NOMO-1 (cell line): ENCODE measurements around the gene MEP1A.
"Not testable (repeated sequence)": the region's sequence is repeated elsewhere in the genome, so short reads cannot be mapped to it uniquely, and the experiment has no call there.

Experiments
- DNase-seq, 2 experiments: peaks; one replicate each; lab custom pipeline; 2025; ENCODE audit not compliant: unreplicated experiment in 2 of 2; lab: John Stamatoyannopoulos, UW

Gene MEP1A

DNA sequence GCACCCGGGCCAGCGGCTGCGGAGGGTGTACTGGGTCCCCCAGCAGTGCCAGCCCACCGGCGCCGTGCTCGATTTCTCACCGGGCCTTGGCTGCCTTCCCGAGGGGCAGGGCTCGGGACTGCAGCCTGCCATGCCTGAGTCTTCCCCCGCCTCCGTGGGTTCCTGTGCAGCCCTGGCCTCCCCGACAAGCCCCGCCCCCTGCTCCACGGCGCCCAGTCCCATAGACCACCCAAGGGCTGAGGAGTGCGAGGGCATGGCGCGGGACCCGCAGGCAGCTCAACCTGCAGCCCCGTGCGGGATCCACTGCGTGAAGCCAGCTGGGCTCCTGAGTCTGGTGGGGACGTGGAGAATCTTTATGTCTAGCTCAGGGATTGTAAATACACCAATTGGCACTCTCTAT, 18.5 kb upstream of the MEP1A start:
- not testable (repeated sequence) for DNase-seq

DNA sequence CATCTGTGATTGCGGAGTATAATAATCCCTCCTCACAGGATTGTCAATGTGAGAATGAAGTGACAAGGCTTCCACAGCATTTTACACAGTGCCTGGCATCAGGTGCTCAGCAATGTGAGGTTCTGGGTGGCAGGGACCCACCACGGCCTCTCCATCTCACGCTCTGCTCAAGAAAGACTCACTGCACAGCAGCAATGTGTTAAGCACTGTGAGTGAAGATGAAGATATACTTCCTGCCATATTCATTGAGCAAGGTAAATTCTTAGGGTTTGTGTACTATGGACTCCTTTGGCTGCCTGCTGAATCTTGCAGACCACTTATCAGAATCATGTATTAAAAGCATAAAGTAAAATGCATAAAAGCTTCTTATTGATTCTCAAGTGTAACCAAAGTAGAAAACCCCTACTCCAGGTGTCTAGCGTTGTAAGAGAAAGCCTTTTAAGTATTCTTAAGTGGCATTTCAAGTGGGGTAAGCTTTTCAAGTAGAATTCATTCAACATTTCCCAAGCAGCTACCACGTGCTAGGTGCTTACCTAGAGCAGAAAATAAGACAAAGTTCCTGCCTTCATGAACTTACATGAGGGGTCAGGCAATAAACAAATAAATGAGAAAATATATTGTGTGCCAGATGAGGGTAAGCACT, 17.0 kb upstream of the MEP1A start:
- no peak for DNase-seq

DNA sequence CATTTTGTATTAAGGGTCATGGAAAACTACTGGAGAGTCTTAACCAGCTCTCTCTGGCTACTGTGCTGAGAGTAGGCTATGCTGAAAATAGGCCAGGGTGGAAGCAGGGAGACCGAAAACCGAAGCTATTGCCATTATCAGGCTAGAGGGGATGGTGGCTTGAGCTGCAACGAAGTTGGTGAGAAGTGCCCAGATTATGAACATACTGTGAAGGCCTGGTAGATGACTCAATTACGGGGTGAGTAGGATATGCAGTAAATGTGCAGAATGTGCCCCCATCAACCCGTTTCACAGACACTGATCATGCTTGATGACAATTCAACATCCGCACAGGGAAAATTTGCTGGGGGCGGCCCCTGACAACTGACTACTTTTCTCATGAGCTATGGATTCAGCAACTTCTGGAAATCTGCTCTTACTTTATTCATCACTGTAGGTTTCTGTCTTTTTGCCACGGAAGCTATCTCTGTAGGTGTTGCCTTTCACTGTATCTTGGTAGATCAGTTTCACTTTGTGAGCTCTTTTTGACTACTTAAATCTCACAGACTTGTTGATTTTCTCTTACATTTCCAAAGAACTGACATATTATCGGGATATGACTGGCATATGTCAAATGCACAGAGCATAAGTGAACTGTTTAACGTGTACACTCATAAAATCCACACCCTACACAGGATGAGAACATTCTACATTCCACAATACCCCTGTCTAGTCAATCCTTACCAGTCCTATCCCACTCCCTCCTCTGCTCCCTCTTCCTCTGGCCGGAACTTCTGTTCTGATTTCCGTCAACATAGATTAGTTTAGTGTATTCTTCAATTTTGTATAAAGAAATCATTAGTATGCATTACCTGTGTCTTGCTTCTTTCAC, 15.5 kb upstream of the MEP1A start:
- no peak for DNase-seq

DNA sequence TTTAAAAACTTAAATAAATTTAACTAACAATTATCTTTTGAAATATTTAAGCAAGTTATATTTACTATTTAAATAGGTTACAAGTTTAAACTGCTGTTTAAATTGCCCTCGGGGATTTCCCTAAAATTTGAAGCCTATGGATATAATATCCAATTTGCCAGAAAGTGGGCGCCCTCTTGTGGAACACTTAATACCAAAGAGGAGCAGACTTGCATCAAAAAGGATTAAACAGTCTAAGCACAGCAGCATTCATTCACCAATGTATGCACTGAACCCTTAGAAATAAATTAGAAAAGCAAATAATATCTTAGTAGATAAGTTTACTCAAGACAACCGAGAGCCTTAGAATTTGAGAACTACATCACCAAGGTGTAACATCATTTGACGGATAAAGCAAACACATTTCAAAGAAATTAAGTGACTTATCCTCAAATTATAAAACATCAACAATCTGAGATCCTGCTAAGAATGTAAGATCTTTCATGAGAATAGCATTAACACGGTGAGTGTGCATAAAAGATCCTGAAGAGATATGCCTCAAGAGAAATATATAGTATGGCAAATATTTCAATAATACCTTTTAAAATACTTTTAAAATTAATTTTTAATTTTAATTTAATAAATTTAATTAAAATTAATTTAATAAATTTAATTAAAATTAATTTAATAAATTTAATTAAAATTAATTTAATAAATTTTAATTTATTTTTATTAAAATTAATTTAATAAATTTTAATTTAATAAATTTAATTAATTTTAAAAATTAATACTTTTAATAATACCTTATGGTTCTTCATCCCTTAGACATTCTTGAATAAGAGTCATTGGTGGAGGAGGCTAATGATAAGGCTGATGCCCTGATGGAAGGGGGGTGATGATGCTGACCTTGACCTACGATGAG, 11.5 kb upstream of the MEP1A start:
- DNase-seq = peak in 1 of 2 experiments; percentile 71

DNA sequence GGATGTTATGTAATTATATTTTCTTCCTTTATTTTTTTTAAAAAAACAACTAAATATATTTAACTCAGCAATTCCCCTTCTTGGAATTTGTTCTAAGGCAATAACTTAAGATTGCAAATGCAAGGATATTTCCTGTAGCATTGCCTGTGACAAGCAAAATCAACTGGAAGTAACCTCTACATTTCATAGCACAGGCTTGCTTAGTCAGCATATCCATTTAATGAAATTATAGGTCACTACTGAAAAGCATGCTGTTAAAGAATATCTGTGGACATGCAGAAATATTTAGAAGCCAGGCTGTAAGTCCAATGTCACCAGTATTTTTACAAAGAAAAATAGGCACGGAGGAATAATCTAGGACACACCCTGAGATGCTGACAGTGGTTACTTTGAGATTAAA, 8.7 kb upstream of the MEP1A start:
- no peak for DNase-seq

DNA sequence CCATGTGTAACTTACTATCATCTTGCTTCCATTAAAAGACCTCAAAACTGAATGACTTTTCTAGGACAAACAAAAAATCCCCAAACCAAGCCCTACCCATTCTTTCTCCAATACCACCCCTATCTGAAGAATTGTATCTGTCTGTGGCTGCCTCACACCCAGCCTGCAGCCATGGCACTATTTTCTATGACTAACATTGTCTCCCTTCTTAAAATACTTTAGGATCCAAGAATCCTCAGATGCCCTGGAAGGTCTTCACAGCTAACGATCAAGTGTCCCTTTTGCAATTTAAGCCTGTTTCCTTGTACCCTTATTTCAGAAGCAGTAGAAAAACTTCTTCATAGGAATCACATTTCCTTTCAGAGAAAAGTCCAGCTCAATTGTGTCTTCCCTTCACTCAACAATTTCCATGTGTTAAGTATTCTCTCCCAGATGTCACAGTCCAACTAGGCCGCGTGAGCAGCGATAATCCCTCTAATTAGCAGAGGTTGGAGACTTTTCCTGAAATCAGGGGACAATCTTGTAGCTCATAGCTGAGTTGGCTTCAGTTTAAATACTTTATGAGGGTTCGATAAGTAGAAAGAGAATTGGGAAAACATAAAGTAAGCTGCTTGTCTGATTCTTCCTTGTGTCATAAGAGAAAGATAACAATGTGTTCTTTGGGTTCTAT, 5.2 kb upstream of the MEP1A start:
- DNase-seq = no peak

DNA sequence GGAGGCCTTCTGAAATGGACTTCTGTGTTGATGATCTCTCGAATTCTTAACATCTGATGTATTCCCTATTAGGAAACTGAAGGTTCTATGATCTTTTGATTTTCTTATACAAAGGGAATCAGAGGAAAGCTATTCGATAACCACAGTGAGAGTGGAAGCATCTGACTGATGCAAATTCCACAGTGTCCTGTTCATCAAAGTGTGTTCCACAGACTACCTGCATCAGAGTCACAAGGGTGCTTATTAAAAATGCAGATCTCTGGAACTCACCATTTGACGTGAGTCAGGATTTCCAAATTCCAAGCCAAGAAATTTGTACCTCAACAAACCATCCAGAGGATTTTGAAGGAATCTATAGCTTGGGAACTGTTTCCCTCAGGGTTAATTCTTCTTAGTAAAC, 4.4 kb upstream of the MEP1A start:
- no peak for DNase-seq

DNA sequence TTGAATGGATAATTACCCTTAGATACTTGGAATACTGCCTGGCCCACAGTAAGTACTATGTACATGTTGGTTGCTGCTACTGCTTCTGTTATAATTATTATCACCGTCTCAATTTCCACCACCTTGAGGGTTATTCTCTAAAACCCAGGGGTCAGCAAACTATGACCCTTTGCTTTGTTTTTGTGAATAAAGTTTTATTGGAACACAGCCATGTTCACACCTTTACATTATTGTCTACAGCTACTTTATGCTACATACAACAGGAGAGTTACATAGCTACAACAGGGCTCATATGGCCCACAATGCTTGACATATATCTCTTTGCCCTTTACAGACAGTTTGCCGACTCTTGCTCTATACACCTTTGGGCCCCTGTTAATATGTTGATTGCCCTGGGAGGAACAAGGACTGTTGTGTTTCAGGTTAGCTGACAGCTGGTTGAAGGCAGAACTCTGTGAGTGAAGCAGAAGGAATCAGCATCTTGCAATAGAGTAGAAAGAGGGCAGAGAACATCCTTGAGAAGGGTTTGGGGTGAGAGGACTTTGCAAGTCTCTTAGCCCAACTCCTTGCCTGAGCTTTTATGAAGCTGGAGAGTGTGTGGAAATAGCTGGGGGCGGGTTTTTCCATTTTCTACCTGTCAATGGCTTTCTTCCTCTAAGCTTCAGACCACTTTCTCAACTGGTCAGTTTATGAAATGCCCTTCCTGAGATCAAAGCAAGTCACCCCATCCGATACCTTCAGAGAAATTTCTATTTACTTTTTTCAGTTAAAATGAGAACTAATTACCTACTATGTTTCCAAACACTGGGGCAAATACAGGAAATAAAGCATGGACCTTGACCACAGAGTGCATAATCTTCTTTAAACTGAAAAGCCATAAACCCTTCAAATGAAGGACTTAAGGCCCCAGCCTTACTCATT, 3.5 kb upstream of the MEP1A start:
- peak; percentile 86 to 94 for DNase-seq

DNA sequence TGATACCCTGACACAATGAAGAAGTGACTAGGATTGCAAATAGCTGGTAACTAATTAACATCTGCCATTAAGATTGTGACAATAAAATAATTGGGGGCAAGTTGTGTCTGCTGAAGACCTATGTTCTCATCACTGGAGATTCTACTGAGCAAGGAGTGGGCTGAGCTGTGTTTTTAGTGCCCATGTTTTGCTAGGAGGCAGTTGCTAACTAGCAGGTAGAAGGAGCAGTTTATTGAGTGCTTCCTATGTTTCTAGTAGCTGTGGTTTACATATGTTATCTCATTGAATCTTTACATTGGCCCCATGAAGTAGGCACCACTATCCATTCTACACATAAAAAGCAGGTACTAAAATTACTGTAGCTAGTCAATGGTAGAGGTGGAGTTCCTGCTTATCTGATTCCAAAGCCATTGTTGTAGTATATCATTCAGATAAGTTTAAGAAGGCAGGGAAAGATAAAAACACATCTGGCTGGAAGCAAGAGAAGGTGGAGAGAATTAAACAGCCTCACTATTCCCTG, 2.8 kb upstream of the MEP1A start:
- no peak for DNase-seq

DNA sequence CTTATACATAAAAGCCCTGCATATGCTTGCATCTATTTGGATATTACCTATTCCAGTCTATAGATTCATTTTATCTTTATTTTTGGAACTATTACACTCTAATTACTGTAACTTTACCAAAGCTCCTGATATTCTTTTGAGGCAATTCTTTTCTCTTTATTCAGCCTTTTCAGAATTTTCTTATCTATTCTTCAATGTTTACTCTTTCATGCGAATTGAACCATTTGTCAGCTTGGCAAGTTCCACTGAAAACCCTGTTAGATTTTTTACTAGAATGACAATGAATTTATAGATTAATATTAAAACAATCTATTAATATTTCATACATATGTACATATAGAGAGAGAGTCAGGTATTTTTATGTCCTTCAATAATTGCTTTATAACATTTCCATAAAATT, 554 bp upstream of the MEP1A start:
- peak in 1 of 2 experiments; percentile 5 for DNase-seq

DNA sequence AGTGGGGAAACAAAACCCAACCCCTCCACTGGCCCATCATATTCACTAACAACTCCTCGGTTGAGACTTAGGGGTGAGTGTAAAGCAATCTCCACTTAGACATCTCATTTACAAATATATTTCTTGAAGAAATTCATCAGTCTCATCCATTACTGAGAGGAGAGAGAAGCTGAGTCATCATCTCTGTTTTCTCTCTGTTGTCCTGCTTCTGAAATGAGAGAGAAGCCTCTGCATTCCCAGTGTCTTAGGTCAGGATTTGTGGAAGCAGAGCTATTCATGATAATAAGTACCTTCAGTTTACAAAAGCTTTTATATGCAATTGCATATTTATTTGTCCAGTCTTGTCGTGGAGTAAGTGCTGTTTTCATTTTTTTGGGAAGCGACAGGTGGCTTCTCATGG, 879 bp downstream of the MEP1A start:
- DNase-seq = no peak

DNA sequence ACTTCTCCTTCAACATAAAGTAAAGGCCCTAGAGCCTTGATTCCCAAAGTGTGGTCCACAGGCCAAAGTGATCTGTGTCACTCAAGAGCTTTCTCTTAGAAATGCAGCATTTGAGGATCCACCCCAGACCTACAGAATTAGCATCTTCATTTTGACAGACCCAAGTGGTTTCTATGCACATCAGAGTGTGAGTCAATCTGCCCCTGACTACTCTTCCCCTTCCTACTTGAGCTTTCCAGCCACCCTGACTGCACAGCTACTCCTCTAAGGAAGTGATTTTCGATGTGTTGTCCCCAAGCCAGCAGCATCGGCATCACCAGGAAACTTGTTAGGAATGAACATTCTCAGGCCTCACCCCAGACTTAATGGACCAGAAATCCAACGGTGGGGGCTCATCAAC, 2.6 kb downstream of the MEP1A start:
- DNase-seq = peak in 1 of 2 experiments; percentile 25

DNA sequence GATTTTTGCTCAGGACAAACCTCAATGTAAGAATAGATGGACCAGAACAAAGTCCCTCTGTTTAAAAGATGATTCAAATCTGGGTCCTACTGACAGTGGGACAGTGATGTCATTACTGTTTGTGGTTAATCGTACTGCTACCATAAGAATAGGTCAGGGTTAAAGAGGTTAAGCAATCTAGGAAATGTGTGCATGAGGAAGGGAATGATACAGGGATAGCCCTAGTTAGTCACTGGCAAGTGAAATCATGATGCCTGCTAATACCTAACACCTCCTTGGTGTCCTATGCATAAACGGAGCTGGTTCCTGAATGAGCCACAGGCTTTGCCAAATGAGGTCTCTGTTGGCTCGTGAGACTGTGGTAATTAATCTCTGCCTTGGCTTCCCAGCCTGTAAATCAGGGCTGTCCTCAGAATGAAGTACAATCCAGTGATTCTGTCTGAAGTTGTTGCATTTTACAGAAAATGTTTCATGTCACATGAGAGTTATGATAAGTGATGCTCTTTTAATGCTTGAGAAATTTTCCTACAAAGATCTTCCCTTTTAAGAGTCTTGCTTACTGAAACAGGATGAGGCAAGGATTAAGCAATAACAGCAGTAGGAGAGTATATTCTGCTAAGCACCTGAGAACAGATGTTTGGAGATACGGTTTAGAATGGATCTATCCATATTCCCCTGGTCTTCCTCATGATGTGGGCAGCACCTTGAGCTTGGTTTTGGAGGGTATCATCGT, 3.8 kb downstream of the MEP1A start:
- peak in 1 of 2 experiments; percentile 68 for DNase-seq

DNA sequence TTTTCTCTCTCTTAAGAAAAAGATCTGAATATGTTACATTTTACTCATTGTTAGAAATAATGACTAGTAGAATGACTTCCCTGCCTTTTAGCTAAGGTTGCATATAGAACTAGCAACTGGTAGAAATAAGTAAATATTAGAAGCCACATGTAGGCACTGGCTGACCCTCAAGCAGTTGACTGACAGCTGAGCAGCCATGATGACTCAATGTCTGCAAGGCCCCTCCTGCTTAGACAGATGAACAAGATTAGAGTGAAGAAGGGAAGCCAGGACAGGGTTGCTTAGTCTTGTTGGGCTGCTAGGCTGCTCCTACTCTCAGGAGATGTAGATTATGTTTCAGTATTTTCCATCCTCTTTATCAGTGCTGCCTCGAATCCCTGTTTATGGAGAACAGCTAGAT, 6.5 kb downstream of the MEP1A start:
- DNase-seq = no peak

DNA sequence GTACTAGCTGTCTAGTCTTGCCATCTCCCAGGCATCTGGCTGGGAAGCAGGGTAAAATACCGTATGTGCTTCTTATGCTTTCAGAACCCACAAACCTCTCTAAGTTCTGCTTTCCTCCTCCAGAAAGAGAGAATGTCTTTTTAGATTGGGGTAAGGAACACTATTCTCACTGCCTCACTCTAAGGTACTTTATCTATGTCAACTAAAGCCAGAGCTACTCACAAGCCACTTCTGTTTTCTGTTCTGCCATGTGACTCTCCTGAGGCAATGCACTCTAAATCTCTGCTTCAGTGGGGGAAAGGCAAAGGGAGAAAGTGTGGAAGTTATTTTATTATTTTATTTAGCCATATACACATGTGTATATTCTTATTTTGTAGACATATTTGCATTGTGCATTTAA, 15.6 kb downstream of the MEP1A start:
- DNase-seq = peak; percentile 84 to 94

DNA sequence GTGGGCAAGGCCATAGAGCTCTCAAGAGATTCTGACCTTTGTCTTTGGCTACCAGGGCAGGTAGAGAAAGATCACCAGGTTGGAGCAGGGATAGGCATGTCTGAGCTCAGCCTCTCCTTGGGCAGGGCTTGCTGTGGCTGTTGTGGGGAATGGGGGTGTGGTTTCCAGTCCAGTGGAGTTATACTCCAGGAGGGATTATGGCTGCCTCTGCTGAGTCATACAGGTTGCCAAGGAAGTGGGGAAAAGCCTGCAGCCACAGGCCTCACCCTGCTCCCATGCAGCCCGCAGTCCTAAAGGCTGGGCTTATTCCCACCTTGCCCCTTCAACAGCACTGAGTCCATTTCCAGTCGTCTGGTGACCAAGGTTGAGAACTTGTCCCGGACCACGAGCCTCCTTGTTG, 21.9 kb downstream of the MEP1A start:
- no peak for DNase-seq

DNA sequence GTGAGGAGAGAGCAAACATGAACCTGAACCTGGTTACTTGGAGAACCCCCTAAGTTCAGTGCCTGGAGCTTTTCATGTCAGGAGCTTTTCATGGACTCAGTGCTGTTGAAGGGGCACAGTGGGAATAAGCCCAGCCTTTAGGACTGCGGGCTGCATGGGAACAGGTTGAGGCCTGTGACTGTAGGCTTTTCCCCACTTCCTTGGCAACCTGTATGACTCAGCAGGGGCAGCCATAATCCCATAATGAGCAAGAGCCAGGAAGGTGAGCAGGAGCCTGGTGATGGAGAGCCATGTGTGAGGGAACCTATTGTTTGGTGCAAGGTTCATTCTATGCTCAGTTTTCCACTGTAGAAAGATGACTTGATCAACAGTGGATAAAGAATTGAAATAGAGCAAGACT, 23.4 kb downstream of the MEP1A start:
- DNase-seq = no peak

DNA sequence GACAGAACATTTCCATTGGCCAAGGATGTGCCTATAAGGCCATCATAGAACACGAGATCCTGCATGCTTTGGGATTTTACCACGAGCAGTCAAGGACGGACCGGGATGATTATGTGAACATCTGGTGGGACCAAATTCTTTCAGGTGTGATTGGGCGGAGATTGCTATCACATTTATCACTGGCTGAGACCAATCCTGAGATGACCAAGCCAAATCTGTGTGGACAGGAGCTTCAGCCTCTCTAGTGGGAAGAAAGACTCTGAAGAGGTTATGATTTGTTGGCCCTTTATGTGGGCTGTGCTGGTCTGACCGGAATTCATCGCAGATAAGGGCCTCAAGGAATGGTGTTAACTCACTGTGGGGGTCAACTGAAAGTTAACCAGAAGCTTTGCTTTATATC, 26.4 kb downstream of the MEP1A start:
- DNase-seq = no peak

DNA sequence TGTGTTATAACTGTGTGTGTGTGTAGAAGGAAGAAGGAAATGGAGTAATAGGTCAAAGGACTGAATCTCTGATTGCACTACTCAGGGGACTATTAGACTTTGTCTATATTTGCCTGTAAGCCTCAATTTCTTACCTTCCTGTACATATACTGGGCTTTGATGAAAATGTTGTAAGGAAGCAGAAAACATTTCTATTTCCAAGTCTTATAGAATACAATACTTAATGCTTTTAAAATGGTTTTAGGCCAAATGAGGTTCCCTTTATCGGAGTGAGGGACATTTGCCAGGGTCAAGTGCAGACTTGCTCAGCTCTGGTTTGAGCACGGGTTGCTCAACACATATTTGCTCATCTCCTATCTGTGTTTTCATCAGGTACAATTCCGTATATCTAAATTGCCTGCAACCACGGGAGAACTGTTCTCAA, 28.3 kb downstream of the MEP1A start:
- peak; percentile 41 to 78 for DNase-seq
